ENCODE results near the gene ATP5IF1. TPM values are rescaled to one million over a fixed set of nuclear protein-coding genes. Genes with fewer than 3 reads are reported as not detected.

The ATP5IF1 gene
- total and polyA plus RNA-seq, 2 of the 8 experiments (the other 6 are each of a cell fraction or from before 2014, with no cell fraction given) = 198 to 242 TPM

DNA sequence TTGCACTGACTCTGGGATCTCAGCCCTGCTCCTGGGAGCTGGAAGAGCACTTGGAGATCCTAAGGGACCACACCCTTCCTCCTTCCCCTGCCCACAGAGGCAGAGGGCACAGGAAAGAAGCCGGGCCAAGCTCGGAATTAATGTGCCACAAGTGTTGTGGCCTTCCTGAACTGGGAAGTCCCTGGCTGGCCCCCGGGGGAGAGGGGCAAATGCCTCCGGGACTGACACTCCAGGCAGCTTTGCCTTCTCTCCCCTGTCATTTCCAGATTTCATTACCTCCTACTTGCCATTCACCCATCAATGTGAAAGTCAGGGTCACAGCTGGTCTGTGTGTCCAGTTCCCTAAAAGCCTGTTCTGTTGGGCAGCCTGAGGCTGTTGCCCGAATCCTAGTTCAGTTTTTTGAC is 45.1 kb downstream of the ATP5IF1 start (continued):
- TF ChIP-seq RAD21 (IDR thresholded peaks at IDR 0.05 in 1 of 2, conservative IDR thresholded peaks at IDR 0.05 in 1 of 2; ENCODE audit: low read depth in 2 of 2, low read length in 2 of 2) (no peak), NANOG (IDR thresholded peaks at IDR 0.05; ENCODE audit: insufficient read depth, low read depth, low read length, poor library complexity, severe bottlenecking) (no peak), SP4 (IDR thresholded peaks at IDR 0.05; ENCODE audit: low read length) (no peak)

All from H1 (cell line).